ENCODE measurements around the gene OR51Q1.

The OR51Q1 gene, protein sequence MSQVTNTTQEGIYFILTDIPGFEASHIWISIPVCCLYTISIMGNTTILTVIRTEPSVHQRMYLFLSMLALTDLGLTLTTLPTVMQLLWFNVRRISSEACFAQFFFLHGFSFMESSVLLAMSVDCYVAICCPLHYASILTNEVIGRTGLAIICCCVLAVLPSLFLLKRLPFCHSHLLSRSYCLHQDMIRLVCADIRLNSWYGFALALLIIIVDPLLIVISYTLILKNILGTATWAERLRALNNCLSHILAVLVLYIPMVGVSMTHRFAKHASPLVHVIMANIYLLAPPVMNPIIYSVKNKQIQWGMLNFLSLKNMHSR

GRCh38 chr11:5421811-5422210 lies at the start of gene OR51Q1:
Gene OR51Q1, plus strand, starts transcription at chr11:5422111. Its CDS starts 90 bp downstream, at chr11:5422201.
- DNase-seq (ENCODE audit: low read depth in 2 of 2): no peak

- no peak for DNase-seq (ENCODE audit: low read depth in 2 of 2)
Measured at GRCh38 chr11:5380740-5381342, 41.1 kb upstream of the OR51Q1 start.

DNA sequence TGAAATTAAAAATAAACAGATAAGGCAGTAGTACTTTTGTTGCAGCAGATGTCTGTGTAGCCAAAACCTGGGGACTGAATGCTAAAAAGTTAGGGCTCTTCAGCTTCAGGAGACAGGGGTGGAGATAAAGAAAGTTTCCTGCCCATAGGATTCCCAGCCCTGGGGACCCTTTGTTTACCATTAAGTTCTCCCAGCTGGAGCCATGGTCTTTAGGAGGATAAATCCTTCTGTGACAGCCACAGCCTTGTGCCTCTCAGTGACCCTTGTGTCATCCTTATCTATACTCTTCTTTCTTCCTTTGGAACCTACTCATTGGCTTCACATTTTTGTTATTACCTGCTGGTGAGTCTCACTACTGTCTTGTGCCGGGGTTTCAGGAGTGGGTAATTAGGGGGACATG lies 38.3 kb upstream of the OR51Q1 start, which contains the start of gene OR51M1:
TSS of gene OR51M1 (plus strand) at position 237 of the 400 bp plus-strand sequence. CDS start 5,587 bp downstream, outside the sequence.
- no peak for DNase-seq (ENCODE audit: low read depth in 2 of 2)

DNA sequence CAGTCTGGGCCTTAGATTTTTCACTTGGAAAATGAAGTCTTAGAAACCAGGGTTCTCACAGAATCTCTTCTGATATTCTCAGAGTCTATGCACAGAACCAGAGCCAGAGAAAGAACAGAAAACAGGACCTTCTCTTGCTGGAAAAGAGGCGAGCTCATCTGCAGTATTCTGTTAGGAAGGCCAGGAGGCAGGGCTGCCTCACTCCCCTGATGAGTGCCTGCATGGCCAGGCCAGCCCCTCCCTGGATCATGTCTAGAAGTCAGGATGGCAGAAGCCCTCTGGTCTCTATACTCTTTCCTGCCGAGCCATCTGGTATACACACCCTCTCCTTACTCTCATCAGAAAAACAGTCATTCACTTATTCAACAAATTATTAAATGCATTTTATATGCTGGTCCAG lies 37.6 kb upstream of the OR51Q1 start:
- no peak for DNase-seq (ENCODE audit: low read depth in 2 of 2)

DNA sequence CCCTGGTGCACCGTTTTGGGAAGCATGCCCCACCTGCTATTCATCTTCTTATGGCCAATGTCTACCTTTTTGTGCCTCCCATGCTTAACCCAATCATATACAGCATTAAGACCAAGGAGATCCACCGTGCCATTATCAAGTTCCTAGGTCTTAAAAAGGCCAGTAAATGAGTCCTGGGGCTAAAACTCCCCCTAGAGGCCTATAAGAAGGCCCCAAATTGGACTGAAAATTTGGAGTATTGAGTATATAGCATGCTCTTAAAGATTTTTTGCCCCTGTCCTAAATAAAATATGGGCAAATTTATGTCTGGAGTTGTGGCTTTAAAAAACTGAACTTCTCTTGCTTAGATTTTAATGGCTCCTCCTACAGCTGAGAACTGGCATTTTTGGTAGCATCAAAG lies 31.7 kb upstream of the OR51Q1 start:
- DNase-seq (ENCODE audit: low read depth in 2 of 2): no peak

- DNase-seq (ENCODE audit: low read depth in 2 of 2): no peak
Measured at GRCh38 chr11:5394091-5394490, 27.8 kb upstream of the OR51Q1 start.

DNA sequence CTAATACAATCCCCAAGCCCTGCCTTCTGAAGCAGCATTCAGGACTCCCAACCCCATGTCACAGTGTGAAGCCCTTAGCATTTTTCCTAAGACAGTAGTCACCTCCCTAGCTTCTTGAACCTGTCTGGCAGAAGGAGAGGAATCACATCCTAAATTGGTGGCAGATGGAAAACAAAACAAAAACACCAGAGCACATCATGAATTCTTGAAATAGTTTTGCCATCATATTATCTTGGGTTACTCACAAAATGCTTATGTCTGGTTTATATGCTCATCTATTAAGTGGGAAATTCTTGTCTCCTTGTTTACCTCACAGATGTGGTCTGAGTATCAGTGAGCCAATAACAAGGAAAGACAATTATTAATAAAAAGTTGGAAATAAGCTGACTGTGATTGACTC lies 23.0 kb upstream of the OR51Q1 start:
- DNase-seq (ENCODE audit: low read depth in 2 of 2): no peak

DNA sequence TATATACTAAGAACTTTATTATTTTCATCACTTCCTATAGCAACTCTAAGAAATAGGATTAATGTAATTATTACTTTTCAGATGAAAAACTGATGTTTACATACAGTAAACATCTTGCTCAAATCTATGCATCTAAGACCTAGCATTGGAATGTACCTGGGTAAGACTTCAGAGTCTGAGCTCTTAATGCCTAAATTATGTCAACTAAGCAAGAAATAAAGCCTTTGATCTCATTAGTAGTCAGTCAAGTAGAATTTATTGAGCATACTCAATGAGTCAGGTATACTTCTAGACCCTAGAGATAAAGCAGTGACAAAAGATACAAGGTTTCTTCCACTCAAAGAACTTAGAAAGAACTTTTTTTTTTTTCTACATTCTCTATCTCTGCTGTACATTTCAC lies 16.7 kb upstream of the OR51Q1 start:
- no peak for DNase-seq (ENCODE audit: low read depth in 2 of 2)

GRCh38 chr11:5420993-5421392 lies 918 bp upstream of the OR51Q1 start:
- DNase-seq (ENCODE audit: low read depth in 2 of 2): no peak

- no peak for DNase-seq (ENCODE audit: low read depth in 2 of 2)
Measured at GRCh38 chr11:5423131-5423530, 1.2 kb downstream of the OR51Q1 start.

DNA sequence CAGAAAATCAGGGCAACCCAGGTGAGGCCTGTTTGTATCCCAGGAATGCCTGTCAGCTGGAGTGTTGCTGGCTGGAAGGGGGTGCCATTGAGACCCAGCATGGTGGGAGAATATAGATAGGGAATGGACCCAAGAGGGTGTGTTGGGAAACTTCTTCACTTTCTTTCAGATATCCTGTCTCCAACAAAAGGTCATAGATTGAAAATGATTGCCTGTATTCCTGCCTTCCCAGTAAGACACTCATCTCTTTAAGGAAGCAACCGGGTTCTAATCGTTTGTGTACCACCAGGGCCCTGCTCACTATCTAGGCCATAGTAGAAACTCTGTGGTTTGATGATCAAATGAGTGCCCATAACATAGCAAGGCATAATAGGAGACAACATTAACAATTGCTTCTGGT lies 19.5 kb downstream of the OR51Q1 start, which contains the start of gene OR51I1:
TSS of gene OR51I1 (minus strand) at position 101 of the 400 bp plus-strand sequence. CDS start at position 101, 0 bp downstream.
- no peak for DNase-seq (ENCODE audit: low read depth in 2 of 2)

DNA sequence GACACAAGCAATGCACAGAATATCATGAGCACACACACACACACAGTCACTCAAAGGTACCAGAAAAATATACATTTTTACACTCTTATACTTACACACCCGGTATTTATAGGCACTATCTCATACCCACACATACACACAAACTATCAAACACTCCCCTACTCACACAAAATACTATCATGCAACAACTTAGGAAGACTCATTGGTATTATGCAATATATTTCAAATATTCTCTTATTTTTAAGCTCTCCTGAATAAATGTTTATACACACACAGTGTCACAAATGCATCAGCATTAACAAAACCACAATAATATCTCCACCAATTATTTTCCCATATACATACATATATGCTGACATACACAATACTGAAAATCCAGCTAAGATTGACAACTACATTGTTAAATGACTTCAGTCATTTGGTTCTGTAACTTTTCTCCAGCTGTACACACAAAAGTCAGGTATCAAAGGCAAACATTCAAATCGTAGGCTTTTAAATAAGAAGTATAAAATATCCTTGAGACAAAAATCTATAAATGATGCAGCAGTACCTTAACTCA lies 22.0 kb downstream of the OR51Q1 start:
- no peak for DNase-seq (ENCODE audit: low read depth in 2 of 2)

DNA sequence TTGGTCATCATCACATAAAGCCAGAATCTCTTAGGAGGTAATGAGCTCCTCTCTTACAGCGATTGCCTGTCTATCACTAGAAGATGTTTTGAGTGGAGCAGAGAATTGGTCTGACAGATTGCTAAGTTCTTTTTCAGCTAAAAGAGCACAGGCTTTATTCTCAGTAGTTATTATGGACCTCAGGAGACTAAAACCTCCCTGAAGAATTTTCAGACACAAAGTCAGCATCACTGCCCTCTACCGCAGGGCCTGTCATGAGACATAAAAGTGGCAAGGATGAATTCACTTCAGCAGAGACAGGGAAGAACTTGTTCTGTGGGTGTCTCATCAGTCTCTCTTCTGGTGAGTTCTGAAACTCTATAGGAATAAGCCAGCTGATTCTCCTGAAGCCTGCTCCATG lies 27.1 kb downstream of the OR51Q1 start, which contains the start of gene OR51I2:
TSS of gene OR51I2 (plus strand) at position 301 of the 400 bp plus-strand sequence. CDS start 4,166 bp downstream, outside the sequence.
- no peak for DNase-seq (ENCODE audit: low read depth in 2 of 2)

DNA sequence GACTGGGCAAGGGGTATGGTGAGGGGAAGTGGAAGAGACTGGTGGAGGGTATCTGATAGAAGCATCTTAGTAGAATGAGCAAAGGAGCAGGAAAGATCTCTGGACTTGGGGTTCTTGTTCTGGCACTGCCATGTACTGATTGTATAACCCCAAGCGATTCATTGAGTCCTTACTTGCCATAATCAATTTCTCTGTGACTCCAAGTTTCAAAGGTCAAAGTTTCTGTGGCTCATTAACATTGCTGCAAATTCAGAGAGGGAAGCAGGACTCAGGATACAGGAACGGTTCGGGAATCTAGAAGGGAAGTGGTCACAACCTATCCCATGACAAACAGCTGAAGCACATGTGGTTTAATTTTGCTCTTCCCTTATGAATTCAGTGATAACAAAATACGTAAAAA lies 27.5 kb downstream of the OR51Q1 start:
- no peak for DNase-seq (ENCODE audit: low read depth in 2 of 2)

- no peak for DNase-seq (ENCODE audit: low read depth in 2 of 2)
Measured at GRCh38 chr11:5460983-5461621, 39.2 kb downstream of the OR51Q1 start.

- no peak for DNase-seq (ENCODE audit: low read depth in 2 of 2)
Measured at GRCh38 chr11:5467527-5467926, 45.6 kb downstream of the OR51Q1 start.

Measured in stimulated activated CD8-positive, alpha-beta memory T cell treated with anti-CD3 and anti-CD28 coated beads, Interleukin-7, amount 100 ng/mL, for 1 hour (primary cell).